22Rv1 (cell line): Measurements from ENCODE around the gene MYO10.

Source experiments
- H3K27ac ChIP-seq: fragments of 450-650 bp; 2 replicates; pipeline ENCODE4 v1.5.1; 2017
- CTCF ChIP-seq: fragments of 450-650 bp; IDR thresholded peaks from 2 replicates; pipeline ENCODE4 v1.5.1; 2017; ENCODE audit warnings: mild to moderate bottlenecking
- ZFX ChIP-seq: fragments of 450-650 bp; IDR thresholded peaks from 2 replicates; pipeline ENCODE4 v1.6.1; 2017; ENCODE audit warnings: antibody characterized with exemption, borderline replicate concordance

Gene MYO10

GRCh38 chr5:16781828-16782626, 154.1 kb downstream of the MYO10 start:
- TF ChIP-seq ZFX, result no peak
- no peak overlapping the region for H3K27ac ChIP-seq

GRCh38 chr5:16780325-16780724, 155.8 kb downstream of the MYO10 start:
- TF ChIP-seq CTCF (no peak), ZFX (no peak)
- H3K27ac ChIP-seq, result no peak overlapping the region

DNA sequence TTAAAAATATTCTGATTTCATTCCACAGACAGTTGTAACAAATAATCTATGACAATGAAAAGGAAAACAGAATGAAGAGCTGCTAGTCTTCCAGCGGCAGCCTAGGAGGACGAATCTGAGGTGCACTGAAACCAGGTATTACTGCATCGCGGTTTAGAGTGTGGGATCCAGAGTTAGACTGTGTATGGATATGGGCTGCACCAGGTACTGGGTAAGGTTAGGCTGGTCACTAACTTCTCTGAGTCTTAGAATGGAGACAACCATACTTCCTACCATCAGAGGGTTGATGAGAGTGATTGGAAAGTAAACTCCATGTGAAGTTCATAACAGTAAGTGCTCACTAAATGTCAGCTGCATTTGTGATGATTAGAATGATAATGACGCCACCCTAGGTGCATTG, 158.7 kb downstream of the MYO10 start:
- TF ChIP-seq ZFX (no peak), CTCF (no peak)
- H3K27ac ChIP-seq, result no peak overlapping the region

- TF ChIP-seq ZFX (no peak), CTCF (peak; percentile 85)
- no peak overlapping the region for H3K27ac ChIP-seq
Observed at GRCh38 chr5:16776611-16777251, 159.4 kb downstream of the MYO10 start.

GRCh38 chr5:16774806-16775205, 161.3 kb downstream of the MYO10 start:
- TF ChIP-seq ZFX (no peak), CTCF (no peak)
- no peak overlapping the region for H3K27ac ChIP-seq

DNA sequence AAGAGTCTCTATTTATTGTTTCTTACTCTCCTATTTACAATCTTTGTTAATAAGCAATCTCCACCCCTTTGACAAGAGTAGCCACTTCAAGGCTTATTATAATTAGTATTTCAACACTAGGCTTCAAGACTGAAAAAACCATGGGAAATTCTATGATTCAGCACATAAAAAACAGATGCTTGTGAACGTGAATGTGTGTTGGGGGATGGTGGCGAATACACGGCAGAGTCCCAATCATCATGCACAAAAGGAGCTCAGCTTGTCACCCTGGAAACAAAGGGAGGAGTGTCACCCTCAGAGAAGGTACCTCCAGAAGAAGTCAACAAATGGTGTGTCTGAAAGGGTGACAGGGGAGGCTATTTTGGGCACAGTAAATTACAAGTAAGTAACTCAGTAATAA, 162.1 kb downstream of the MYO10 start:
- no peak overlapping the region for H3K27ac ChIP-seq
- TF ChIP-seq CTCF, result no peak
- TF ChIP-seq ZFX, result no peak

- TF ChIP-seq CTCF (no peak), ZFX (no peak)
- H3K27ac ChIP-seq, result no peak overlapping the region
Observed at GRCh38 chr5:16772556-16772955, 163.5 kb downstream of the MYO10 start.
